SK-N-SH treated with all-trans-retinoic acid at 6 μM for 48 hours (cell line): Measurements from ENCODE around the gene AIF1L.

Experiments used
- CREB5 ChIP-seq: fragments of 250-450 bp; sonication (Bioruptor Pico); IDR thresholded peaks from 2 replicates; pipeline ENCODE4 v1.5.1; 2020; ENCODE audit warnings: low read depth, mild to moderate bottlenecking, moderate library complexity
- ESRRG ChIP-seq: fragments of 250-450 bp; sonication (Bioruptor Pico); IDR thresholded peaks from 2 replicates; pipeline ENCODE4 v1.6.1; 2021; ENCODE audit warnings: mild to moderate bottlenecking
- ISL1 ChIP-seq: fragments of 250-450 bp; sonication (Bioruptor Pico); IDR thresholded peaks from 2 replicates; pipeline ENCODE4 v2.1.2; 2022; ENCODE audit warnings: mild to moderate bottlenecking, moderate library complexity
- RARB ChIP-seq: fragments of 250-450 bp; sonication (Bioruptor Pico); IDR thresholded peaks from 2 replicates; pipeline ENCODE4 v1.8.0; 2021; ENCODE audit warnings: mild to moderate bottlenecking, moderate library complexity
- TCF4 ChIP-seq: fragments of 250-450 bp; sonication (Bioruptor Pico); IDR thresholded peaks from 2 replicates; pipeline ENCODE4 v1.8.0; 2021; ENCODE audit warnings: mild to moderate bottlenecking, moderate library complexity, borderline replicate concordance
- ZC3H10 ChIP-seq: fragments of 250-450 bp; sonication (Bioruptor Pico); IDR thresholded peaks from 2 replicates; pipeline ENCODE4 v1.5.1; 2021; ENCODE audit warnings: mild to moderate bottlenecking, moderate library complexity
- ZNF70 ChIP-seq: fragments of 450-650 bp; formaldehyde crosslinking; IDR thresholded peaks from 2 replicates; pipeline ENCODE4 v1.5.0; 2020; ENCODE audit warnings: mild to moderate bottlenecking, moderate library complexity

- no peak for TF ChIP-seq CREB5 (CRISPR knock-in tag)
- TF ChIP-seq ZC3H10 (CRISPR knock-in tag): no peak
- TF ChIP-seq ESRRG: no peak
- TF ChIP-seq RARB (CRISPR knock-in tag): no peak
- TF ChIP-seq TCF4 (CRISPR knock-in tag): no peak
- no peak for TF ChIP-seq ISL1
- TF ChIP-seq ZNF70 (CRISPR knock-in tag): no peak
Measured at GRCh38 chr9:131094015-131094414, 2.3 kb upstream of the AIF1L start.
